ENCODE data around the gene ERCC2.

ERCC2 gene

GRCh38 chr19:45350477-45351058 is 19.8 kb downstream of the ERCC2 start:
- H3K36me3 ChIP-seq (ENCODE audit: control insufficient read depth, insufficient read depth, low read length), result no peaks in the 10 kb centered on the region
- peaks cover 11% of the 10 kb centered on the region for H3K27me3 ChIP-seq (ENCODE audit: control insufficient read depth, insufficient read depth, low read length)
- H3K4me3 ChIP-seq (ENCODE audit: low read length), result no peak overlapping the region
- H3K9me3 ChIP-seq (ENCODE audit: control insufficient read depth, low read length), result no peaks in the 10 kb centered on the region
- no peak overlapping the region for H3K9ac ChIP-seq (ENCODE audit: low read length)
- no peaks in the 10 kb centered on the region for H3K4me1 ChIP-seq (ENCODE audit: control insufficient read depth, insufficient read depth, low read length)

GRCh38 chr19:45349430-45349941 is 20.9 kb downstream of the ERCC2 start:
- H3K4me1 ChIP-seq (ENCODE audit: control insufficient read depth, insufficient read depth, low read length), result no peaks in the 10 kb centered on the region

GRCh38 chr19:45349126-45349415 is 21.3 kb downstream of the ERCC2 start:
- no peak overlapping the region for H3K4me3 ChIP-seq (ENCODE audit: low read length)
- no peaks in the 10 kb centered on the region for H3K36me3 ChIP-seq (ENCODE audit: control insufficient read depth, insufficient read depth, low read length)
- H3K4me1 ChIP-seq (ENCODE audit: control insufficient read depth, insufficient read depth, low read length), result no peaks in the 10 kb centered on the region
- H3K27me3 ChIP-seq (ENCODE audit: control insufficient read depth, insufficient read depth, low read length), result peaks cover 16% of the 10 kb centered on the region
- no peak overlapping the region for H3K9ac ChIP-seq (ENCODE audit: low read length)
- H3K9me3 ChIP-seq (ENCODE audit: control insufficient read depth, low read length), result no peaks in the 10 kb centered on the region

More at GRCh38 chr19:45349430-45349941, 20.9 kb downstream of the ERCC2 start:
- H3K9ac ChIP-seq (ENCODE audit: low read length), result no peak overlapping the region
- no peak overlapping the region for H3K4me3 ChIP-seq (ENCODE audit: low read length)
- no peaks in the 10 kb centered on the region for H3K36me3 ChIP-seq (ENCODE audit: control insufficient read depth, insufficient read depth, low read length)
- H3K27me3 ChIP-seq (ENCODE audit: control insufficient read depth, insufficient read depth, low read length), result peaks cover 16% of the 10 kb centered on the region
- H3K9me3 ChIP-seq (ENCODE audit: control insufficient read depth, low read length), result no peaks in the 10 kb centered on the region

- H3K4me1 ChIP-seq (ENCODE audit: control insufficient read depth, insufficient read depth, low read length), result no peaks in the 10 kb centered on the region
- H3K36me3 ChIP-seq (ENCODE audit: control insufficient read depth, insufficient read depth, low read length), result no peaks in the 10 kb centered on the region
- no peaks in the 10 kb centered on the region for H3K9me3 ChIP-seq (ENCODE audit: control insufficient read depth, low read length)
- H3K9ac ChIP-seq (ENCODE audit: low read length), result no peak overlapping the region
- H3K4me3 ChIP-seq (ENCODE audit: low read length), result no peak overlapping the region
- H3K27me3 ChIP-seq (ENCODE audit: control insufficient read depth, insufficient read depth, low read length), result peaks cover 16% of the 10 kb centered on the region
These were observed 21.8 kb downstream of the ERCC2 start for GRCh38 chr19:45348367-45349125.

GRCh38 chr19:45347570-45348366 is 22.6 kb downstream of the ERCC2 start:
- Histone ChIP-seq H3K4me1 (ENCODE audit: control insufficient read depth, insufficient read depth, low read length) (no peaks in the 10 kb centered on the region), H3K36me3 (ENCODE audit: control insufficient read depth, insufficient read depth, low read length) (no peaks in the 10 kb centered on the region), H3K4me3 (ENCODE audit: low read length) (no peak overlapping the region), H3K9me3 (ENCODE audit: control insufficient read depth, low read length) (no peaks in the 10 kb centered on the region), H3K27me3 (ENCODE audit: control insufficient read depth, insufficient read depth, low read length) (peaks cover 16% of the 10 kb centered on the region), H3K9ac (ENCODE audit: low read length) (no peak overlapping the region)

- Histone ChIP-seq H3K4me1 (ENCODE audit: control insufficient read depth, insufficient read depth, low read length) (no peaks in the 10 kb centered on the region), H3K9me3 (ENCODE audit: control insufficient read depth, low read length) (no peaks in the 10 kb centered on the region), H3K4me3 (ENCODE audit: low read length) (no peak overlapping the region), H3K36me3 (ENCODE audit: control insufficient read depth, insufficient read depth, low read length) (no peaks in the 10 kb centered on the region), H3K9ac (ENCODE audit: low read length) (no peak overlapping the region), H3K27me3 (ENCODE audit: control insufficient read depth, insufficient read depth, low read length) (peaks cover 24% of the 10 kb centered on the region)
These were observed 23.9 kb downstream of the ERCC2 start for GRCh38 chr19:45346449-45346848.

- no peaks in the 10 kb centered on the region for H3K9me3 ChIP-seq (ENCODE audit: control insufficient read depth, low read length)
- no peak overlapping the region for H3K4me3 ChIP-seq (ENCODE audit: low read length)
These were observed 24.9 kb downstream of the ERCC2 start for GRCh38 chr19:45345506-45345860.

DNA sequence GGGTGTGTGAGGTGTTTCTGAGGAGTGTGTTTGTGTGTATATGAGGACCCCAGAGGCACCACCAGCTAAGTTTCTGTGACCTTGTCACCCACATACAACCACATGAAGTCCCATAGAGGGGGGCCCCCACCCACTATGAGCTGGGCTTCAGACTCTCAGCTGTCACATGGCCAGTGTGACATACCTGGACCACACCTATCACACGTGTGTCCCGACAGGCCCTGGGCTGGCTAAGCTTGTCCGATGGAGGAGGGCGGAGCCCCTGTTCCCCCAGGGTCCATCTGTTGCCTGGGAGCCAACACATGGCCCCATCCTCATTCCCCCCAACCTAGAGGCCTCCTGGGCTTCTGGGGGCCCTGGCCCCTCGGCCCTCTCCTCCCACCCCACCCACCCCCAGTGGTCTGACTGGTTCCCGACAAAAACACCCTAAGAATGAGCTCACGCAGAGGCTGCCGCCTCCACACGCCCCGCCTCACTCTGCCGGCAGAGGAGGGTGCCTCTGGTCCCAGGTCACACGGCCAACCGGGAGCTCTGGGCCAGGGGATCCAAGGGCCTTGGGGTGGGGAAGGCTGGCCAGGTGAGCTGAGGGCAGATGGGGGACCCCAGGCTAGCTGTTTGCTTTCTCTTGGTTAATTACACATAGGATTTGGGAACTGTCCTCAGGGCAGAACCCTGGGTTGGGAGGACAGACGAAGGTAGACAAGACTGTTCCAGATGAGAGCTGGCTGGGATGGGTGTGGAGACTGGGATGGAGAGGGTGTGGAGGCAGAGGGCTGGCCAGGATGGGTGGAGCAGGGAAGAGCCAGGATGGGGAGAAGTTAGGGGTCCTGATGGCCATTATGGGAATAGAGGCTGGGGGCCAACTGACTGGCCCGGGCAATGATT is 25.5 kb downstream of the ERCC2 start:
- peaks cover 31% of the 10 kb centered on the region for H3K27me3 ChIP-seq (ENCODE audit: control insufficient read depth, insufficient read depth, low read length)
- H3K4me3 ChIP-seq (ENCODE audit: low read length), result no peak overlapping the region
- no peaks in the 10 kb centered on the region for H3K9me3 ChIP-seq (ENCODE audit: control insufficient read depth, low read length)
- H3K4me1 ChIP-seq (ENCODE audit: control insufficient read depth, insufficient read depth, low read length), result peaks cover 8% of the 10 kb centered on the region
- H3K9ac ChIP-seq (ENCODE audit: low read length), result no peak overlapping the region
- no peaks in the 10 kb centered on the region for H3K36me3 ChIP-seq (ENCODE audit: control insufficient read depth, insufficient read depth, low read length)

More at GRCh38 chr19:45345506-45345860, 24.9 kb downstream of the ERCC2 start:
- Histone ChIP-seq H3K27me3 (ENCODE audit: control insufficient read depth, insufficient read depth, low read length) (peaks cover 31% of the 10 kb centered on the region), H3K9ac (ENCODE audit: low read length) (no peak overlapping the region), H3K4me1 (ENCODE audit: control insufficient read depth, insufficient read depth, low read length) (peaks cover 6% of the 10 kb centered on the region), H3K36me3 (ENCODE audit: control insufficient read depth, insufficient read depth, low read length) (no peaks in the 10 kb centered on the region)

- H3K9me3 ChIP-seq (ENCODE audit: control insufficient read depth, low read length), result no peaks in the 10 kb centered on the region
- no peaks in the 10 kb centered on the region for H3K36me3 ChIP-seq (ENCODE audit: control insufficient read depth, insufficient read depth, low read length)
- H3K27me3 ChIP-seq (ENCODE audit: control insufficient read depth, insufficient read depth, low read length), result peaks cover 31% of the 10 kb centered on the region
- H3K4me1 ChIP-seq (ENCODE audit: control insufficient read depth, insufficient read depth, low read length), result peaks cover 8% of the 10 kb centered on the region
- no peak overlapping the region for H3K9ac ChIP-seq (ENCODE audit: low read length)
- no peak overlapping the region for H3K4me3 ChIP-seq (ENCODE audit: low read length)
These were observed 27.5 kb downstream of the ERCC2 start for GRCh38 chr19:45342911-45343310.

DNA sequence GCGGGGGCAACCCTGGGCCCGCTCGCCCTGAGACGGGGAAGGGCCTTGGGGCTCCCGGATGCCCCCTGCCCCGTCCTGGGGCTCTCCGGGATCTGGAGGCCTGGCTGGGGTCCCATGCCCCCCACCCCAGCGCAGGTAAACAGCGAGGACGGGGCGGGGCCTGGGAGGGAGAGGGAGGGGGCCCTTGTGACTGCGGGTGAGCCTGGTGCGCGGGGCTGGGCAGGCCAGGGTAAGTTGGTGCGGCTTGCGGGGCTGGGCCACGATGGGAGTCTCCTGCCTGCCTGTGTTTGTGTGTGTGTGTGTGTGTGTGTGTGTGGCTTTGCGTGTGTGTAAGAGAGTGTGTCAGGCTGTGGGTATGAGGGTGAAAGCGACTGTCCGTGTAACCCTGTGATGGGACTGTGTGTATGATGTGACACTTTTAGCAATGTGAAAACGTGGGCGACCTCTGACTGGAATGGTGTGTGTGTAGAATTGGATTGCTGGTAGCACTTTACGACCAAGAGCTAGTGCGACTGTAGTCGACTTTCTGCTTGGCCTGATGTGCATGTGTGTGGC is 29.4 kb downstream of the ERCC2 start:
- Histone ChIP-seq H3K27me3 (ENCODE audit: control insufficient read depth, insufficient read depth, low read length) (peaks cover 21% of the 10 kb centered on the region), H3K4me1 (ENCODE audit: control insufficient read depth, insufficient read depth, low read length) (peaks cover 11% of the 10 kb centered on the region), H3K36me3 (ENCODE audit: control insufficient read depth, insufficient read depth, low read length) (no peaks in the 10 kb centered on the region), H3K4me3 (ENCODE audit: low read length) (no peak overlapping the region), H3K9me3 (ENCODE audit: control insufficient read depth, low read length) (no peaks in the 10 kb centered on the region), H3K9ac (ENCODE audit: low read length) (no peak overlapping the region)

GRCh38 chr19:45340232-45340898 is 30.0 kb downstream of the ERCC2 start, which contains the start of gene KLC3:
TSS of gene KLC3 (plus strand) at chr19:45340750. CDS start at chr19:45345542, 4,792 bp downstream.
- H3K4me3 ChIP-seq (ENCODE audit: low read length), result no peak within 1 kb of the TSS
- H3K4me1 ChIP-seq (ENCODE audit: control insufficient read depth, insufficient read depth, low read length), result peaks cover 13% of the 10 kb centered on the region
- H3K27me3 ChIP-seq (ENCODE audit: control insufficient read depth, insufficient read depth, low read length), result peaks cover 18% of the 10 kb centered on the region
- H3K36me3 ChIP-seq (ENCODE audit: control insufficient read depth, insufficient read depth, low read length), result no peaks in the 10 kb centered on the region
- H3K9me3 ChIP-seq (ENCODE audit: control insufficient read depth, low read length), result no peaks in the 10 kb centered on the region
- H3K9ac ChIP-seq (ENCODE audit: low read length), result no peak within 1 kb of the TSS
